Body of pancreas (tissue), 4 donors: ENCODE results near the gene PLEKHG2.

Experiments
- POLR2A ChIP-seq, 3 donors: fragments of 450-650 bp; IDR thresholded peaks; one replicate each; pipeline ENCODE4 v1.6.1; 2016; ENCODE audit warnings: antibody characterized with exemption in 3 of 3, mild to moderate bottlenecking in 2 of 3
- TF ChIP-seq, protein P1 (sequence below), 7 experiments: fragments of 450-650 bp in 4 of 7; fragments of 200-600 bp in 3 of 7; sonication (generic) in 3 of 7; IDR thresholded peaks; one replicate each; pipeline ENCODE4 v1.5.1; 2016 to 2019; ENCODE audit warnings: antibody characterized with exemption in 7 of 7

DNA sequence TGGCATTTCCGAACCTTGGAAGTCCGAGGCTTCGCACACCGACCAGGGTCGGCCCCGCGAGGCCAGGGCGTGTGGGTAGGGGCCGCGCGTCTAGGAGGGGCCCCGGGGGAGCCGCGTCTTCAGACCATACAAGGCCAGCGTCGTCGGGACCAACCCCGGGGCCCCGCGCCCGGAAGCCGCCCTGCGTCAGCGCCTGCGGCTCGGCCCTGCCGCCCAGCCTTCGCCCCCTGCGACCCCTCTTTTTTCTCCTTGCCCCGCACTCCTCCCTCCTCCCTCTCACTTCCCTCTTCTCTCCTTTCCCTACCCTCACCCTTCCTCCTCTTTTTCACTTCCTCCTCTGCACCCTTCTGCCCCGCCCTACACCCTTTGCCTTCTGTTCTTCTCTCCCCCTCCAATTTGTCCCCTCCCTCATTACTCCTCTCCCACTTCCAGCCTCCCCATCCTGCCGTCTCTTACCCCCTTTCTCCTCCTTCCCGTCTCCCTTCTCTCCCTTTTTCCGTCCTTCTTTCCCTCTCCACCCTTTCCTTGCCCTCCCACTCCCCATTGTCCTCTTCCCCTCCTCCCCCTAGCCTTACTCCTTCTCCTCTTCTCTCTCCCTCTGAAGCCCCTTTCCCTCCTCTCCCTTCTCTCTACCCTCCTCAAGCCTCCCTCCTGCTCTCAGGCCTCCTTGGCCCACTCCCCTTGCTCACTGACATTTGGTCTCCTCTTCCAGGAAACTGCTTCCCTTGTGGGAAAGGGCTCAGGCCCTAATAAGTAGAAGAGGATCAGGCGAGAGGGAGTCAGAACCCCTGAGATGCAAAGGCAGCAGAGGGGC, 2.2 kb upstream of the PLEKHG2 start:
- TF ChIP-seq POLR2A (IDR thresholded peaks at IDR 0.05), result peak in 2 of 3 donors; percentile 67 to 76
- TF ChIP-seq, protein P1, sequence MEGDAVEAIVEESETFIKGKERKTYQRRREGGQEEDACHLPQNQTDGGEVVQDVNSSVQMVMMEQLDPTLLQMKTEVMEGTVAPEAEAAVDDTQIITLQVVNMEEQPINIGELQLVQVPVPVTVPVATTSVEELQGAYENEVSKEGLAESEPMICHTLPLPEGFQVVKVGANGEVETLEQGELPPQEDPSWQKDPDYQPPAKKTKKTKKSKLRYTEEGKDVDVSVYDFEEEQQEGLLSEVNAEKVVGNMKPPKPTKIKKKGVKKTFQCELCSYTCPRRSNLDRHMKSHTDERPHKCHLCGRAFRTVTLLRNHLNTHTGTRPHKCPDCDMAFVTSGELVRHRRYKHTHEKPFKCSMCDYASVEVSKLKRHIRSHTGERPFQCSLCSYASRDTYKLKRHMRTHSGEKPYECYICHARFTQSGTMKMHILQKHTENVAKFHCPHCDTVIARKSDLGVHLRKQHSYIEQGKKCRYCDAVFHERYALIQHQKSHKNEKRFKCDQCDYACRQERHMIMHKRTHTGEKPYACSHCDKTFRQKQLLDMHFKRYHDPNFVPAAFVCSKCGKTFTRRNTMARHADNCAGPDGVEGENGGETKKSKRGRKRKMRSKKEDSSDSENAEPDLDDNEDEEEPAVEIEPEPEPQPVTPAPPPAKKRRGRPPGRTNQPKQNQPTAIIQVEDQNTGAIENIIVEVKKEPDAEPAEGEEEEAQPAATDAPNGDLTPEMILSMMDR (IDR thresholded peaks at IDR 0.05), result no peak
